GM12878 (cell line): Measurements from ENCODE around the gene NUMA1.

Experiments
- DPF2 ChIP-seq: fragments of 450-650 bp; IDR thresholded peaks from 2 replicates; pipeline ENCODE4 v1.6.1; 2017; ENCODE audit warnings: mild to moderate bottlenecking
- GATAD2B ChIP-seq: fragments of 450-650 bp; conservative IDR thresholded peaks from 2 replicates; pipeline ENCODE4 v1.6.1; 2017; ENCODE audit warnings: low read depth, mild to moderate bottlenecking, moderate library complexity
- TF ChIP-seq, protein P1 (sequence below): IDR thresholded peaks from 2 replicates; pipeline ENCODE4 v1.6.1; 2011; ENCODE audit warnings: low read depth, mild to moderate bottlenecking, low read length, moderate library complexity, borderline replicate concordance; ENCODE audit errors: extremely low read depth

DNA sequence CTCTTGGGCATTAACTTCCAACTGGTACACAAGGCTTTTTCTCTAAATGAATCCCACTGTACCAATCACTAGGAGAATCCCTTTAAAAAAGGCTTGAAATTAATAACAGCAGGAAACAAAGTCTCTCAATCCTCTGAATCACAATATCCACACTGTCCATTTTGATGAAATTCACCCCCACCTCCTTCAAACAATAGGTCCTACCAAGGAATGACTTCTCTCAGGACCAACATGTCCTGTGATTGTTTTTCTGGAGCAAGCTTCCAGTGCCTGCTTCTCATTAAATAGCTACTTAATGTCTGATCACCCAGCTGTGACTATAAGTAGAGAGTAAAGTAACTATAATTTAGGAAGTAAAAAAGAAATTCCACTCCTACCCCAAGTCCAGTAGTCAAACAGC, 13.1 kb downstream of the NUMA1 start:
- TF ChIP-seq DPF2 (no peak), GATAD2B (no peak)
- TF ChIP-seq, protein P1, sequence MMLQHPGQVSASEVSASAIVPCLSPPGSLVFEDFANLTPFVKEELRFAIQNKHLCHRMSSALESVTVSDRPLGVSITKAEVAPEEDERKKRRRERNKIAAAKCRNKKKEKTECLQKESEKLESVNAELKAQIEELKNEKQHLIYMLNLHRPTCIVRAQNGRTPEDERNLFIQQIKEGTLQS: no peak
